NOMO-1 treated with dmso at 0.1 percent for 144 hours (cell line): Measurements from ENCODE around the gene ADAM19.
"Not testable (repeated sequence)": the region's sequence is repeated elsewhere in the genome, so short reads cannot be mapped to it uniquely, and the experiment has no call there.

ENCODE experiments used
- DNase-seq: peaks from one replicate; lab custom pipeline; 2025; ENCODE audit not compliant: unreplicated experiment; lab: John Stamatoyannopoulos, UW

Gene ADAM19

GRCh38 chr5:157443041-157443549 is 132.5 kb downstream of the ADAM19 start:
- DNase-seq: no peak

GRCh38 chr5:157434096-157434495 is 141.5 kb downstream of the ADAM19 start:
- no peak for DNase-seq

DNA sequence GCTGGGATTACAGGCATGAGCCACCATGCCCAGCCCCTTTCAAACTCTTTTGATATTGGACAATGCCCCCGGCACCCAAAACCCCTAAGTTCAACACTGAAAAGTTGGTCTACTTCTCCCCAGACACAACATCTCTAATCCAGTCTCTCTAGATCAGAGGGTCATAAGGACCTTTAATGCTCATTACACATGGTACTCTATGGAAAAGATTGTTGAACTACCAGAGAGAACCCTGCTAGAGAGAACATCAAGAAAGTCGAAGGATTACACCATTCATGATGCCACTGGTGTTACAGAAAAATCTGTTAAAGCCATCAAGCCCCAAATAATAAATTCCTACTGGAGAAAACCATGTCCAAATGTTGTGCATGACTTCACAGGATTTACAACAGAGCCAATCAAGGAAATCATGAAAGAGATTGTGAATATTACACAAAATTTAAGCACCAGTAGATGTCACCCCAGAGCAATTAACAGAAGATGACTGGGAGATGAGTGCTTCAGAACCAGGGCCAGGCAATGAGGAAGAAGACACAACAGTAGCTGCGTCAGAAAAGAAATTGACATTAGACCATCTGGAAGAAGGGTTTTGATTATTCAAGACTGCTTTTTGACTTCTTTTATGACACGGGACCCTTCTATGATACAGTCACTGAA is 143.9 kb downstream of the ADAM19 start:
- peak; percentile 73 for DNase-seq

DNA sequence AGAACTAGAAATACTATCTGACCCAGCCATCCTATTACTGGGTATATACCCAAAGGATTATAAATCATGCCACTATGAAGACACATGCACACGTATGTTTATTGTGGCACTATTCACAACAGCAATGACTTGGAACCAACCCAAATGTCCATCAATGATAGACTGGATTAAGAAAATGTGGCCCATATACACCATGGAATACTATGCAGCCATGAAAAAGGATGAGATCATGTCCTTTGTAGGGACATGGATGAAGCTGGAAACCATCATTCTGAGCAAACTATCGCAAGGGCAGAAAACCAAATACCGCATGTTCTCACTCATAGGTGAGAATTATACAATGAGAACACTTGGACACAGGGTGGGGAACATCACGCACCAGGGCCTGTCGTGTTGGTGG is 145.7 kb downstream of the ADAM19 start:
- not testable (repeated sequence) for DNase-seq
